Skin epidermis (tissue), 12 donors: ENCODE results near the gene POM121C.
"Not testable (repeated sequence)": the region's sequence is repeated elsewhere in the genome, so short reads cannot be mapped to it uniquely, and the experiment has no call there.

Source experiments
- H3K27ac ChIP-seq, 21 experiments: fragments of 200-600 bp; sonication (generic) in 11 of 21; one replicate each; pipeline ENCODE4 v1.5.0; 2020; ENCODE audit warnings: mild to moderate bottlenecking in 3 of 21, inconsistent platforms in 2 of 21, moderate library complexity in 2 of 21
- H3K4me3 ChIP-seq, 7 experiments: fragments of 200-600 bp; sonication (generic) in 2 of 7; one replicate each; pipeline ENCODE4 v1.5.0; 2020; ENCODE audit warnings: inconsistent platforms in 2 of 7, mild to moderate bottlenecking in 2 of 7, moderate library complexity in 1 of 7

Gene POM121C

GRCh38 chr7:75398771-75399700 lies 87.1 kb downstream of the POM121C start:
- H3K4me3 ChIP-seq, H3K27ac ChIP-seq: not testable (repeated sequence)

- H3K4me3 ChIP-seq, H3K27ac ChIP-seq: not testable (repeated sequence)
Observed at GRCh38 chr7:75397865-75398264, 88.2 kb downstream of the POM121C start.

GRCh38 chr7:75395329-75395728 lies 90.8 kb downstream of the POM121C start, which contains the start of gene TRIM73:
Gene TRIM73 (plus strand): TSS chr7:75395629. CDS start chr7:75398934, 3,305 bp downstream.
- not testable (repeated sequence) for H3K4me3 ChIP-seq, H3K27ac ChIP-seq

DNA sequence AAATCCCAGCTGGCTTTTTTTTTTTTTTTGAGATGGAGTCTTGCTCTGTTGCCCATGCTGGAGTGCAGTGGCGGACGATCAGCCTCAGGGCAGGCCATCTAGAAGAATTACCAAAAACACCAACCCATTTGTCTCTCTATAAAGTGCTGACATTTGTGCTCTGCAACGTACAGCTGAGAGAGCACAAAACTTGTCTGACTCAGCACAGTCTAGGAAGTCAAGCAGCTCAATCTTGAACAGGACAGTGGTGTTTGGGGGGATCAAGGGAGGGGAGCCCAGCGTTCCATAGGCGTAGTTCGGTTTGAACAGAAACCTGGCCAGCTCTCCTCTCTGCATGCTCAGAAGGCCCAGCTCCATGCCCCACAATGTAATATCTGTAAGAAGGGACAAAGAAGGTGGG lies 92.9 kb downstream of the POM121C start:
- not testable (repeated sequence) for H3K27ac ChIP-seq, H3K4me3 ChIP-seq

DNA sequence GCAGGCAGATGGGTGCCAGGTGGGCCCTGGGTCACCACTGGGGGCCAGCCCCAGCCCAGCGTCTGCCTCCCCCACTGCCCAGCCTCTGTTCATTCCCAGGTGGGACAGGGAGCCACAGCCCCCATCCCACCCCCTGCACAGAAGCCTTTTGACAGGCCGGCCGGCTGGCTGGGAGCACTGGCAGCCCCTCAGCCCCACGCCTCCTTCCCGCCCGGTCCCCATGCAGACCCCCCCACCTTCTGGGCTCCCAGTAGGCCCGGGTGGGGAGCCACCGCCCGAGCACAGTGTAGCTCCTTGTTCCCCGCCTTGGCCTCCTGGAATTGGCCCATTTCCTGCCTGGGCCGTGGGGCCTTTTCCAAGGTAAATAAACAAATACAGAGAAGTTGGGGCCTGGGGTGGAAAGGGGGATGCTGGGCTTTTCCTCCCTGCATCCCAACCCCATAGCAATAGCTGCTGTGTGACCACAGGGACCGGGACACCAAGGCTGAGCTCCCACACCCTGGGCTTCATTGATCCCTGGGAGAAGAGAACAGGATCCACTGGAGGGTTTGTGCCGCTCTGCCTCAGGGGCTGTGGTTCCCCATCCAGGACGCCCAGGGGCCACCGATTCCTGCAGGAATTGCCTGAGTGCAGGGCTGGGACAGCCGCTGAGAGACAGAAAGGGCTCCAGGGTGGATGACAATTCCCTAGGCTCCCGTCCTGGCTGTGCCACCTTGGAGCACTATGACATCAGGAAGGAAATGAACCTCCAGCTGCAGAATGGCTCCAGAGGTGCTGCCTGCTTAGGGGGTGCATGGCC lies 111.4 kb downstream of the POM121C start:
- H3K27ac ChIP-seq, H3K4me3 ChIP-seq: not testable (repeated sequence)

GRCh38 chr7:75374144-75374518 lies 112.0 kb downstream of the POM121C start:
- H3K4me3 ChIP-seq, result not testable (repeated sequence)

GRCh38 chr7:75367313-75367712 lies 118.8 kb downstream of the POM121C start:
- H3K4me3 ChIP-seq, result not testable (repeated sequence)

More at GRCh38 chr7:75374144-75374518, 112.0 kb downstream of the POM121C start:
- H3K27ac ChIP-seq, result not testable (repeated sequence)

More at GRCh38 chr7:75367313-75367712, 118.8 kb downstream of the POM121C start:
- H3K27ac ChIP-seq, result not testable (repeated sequence)
